ENCODE measurements around the gene GRIN2C.

Gene GRIN2C

GRCh38 chr17:74797824-74798223 lies 61.9 kb downstream of the GRIN2C start:
- H3K79me2 ChIP-seq (ENCODE audit: insufficient read depth, low read length), result no peaks in the 10 kb centered on the region
- no peaks in the 10 kb centered on the region for H3F3A ChIP-seq (ENCODE audit: low read depth)
- H3K9me3 ChIP-seq (ENCODE audit: insufficient read depth, low read depth, low read length), result no peaks in the 10 kb centered on the region
- H3K4me3 ChIP-seq (ENCODE audit: low read length, poor library complexity, severe bottlenecking), result no peak overlapping the region
- no peak overlapping the region for H3K9ac ChIP-seq (ENCODE audit: low read depth, low read length, poor library complexity, severe bottlenecking)
- H4K20me1 ChIP-seq (ENCODE audit: insufficient read depth, low read length, poor library complexity, severe bottlenecking), result no peaks in the 10 kb centered on the region
- peaks cover 9% of the 10 kb centered on the region for H3K4me1 ChIP-seq (ENCODE audit: insufficient read depth, low read length, poor library complexity, severe bottlenecking)
- TF ChIP-seq CTCF (conservative IDR thresholded peaks at IDR 0.05; ENCODE audit: low read length) (no peak), EZH2phosphoT487 (IDR thresholded peaks at IDR 0.05; ENCODE audit: borderline replicate concordance) (no peak)
- H3K36me3 ChIP-seq (ENCODE audit: insufficient read depth, low read length), result peaks cover 34% of the 10 kb centered on the region; the same call in 1 of the 2 replicates
- no peaks in the 10 kb centered on the region for H3K27me3 ChIP-seq (ENCODE audit: insufficient read depth, low read length, poor library complexity, severe bottlenecking)
- no peaks in the 10 kb centered on the region for H3K9me2 ChIP-seq (replicated peaks; ENCODE audit: low read depth, low read length)
- H3K4me2 ChIP-seq (ENCODE audit: low read depth, low read length, poor library complexity, severe bottlenecking), result no peak overlapping the region
- no peak overlapping the region for H2AFZ ChIP-seq (ENCODE audit: low read length)

- no peaks in the 10 kb centered on the region for H3F3A ChIP-seq (ENCODE audit: low read depth)
- H3K9ac ChIP-seq (ENCODE audit: low read depth, low read length, poor library complexity, severe bottlenecking), result no peak overlapping the region
- H3K9me3 ChIP-seq (ENCODE audit: insufficient read depth, low read depth, low read length), result no peaks in the 10 kb centered on the region
- H3K27me3 ChIP-seq (ENCODE audit: insufficient read depth, low read length, poor library complexity, severe bottlenecking), result no peaks in the 10 kb centered on the region
- H3K4me1 ChIP-seq (ENCODE audit: insufficient read depth, low read length, poor library complexity, severe bottlenecking), result peaks cover 9% of the 10 kb centered on the region
- TF ChIP-seq EZH2phosphoT487 (IDR thresholded peaks at IDR 0.05; ENCODE audit: borderline replicate concordance), result no peak
- no peak for TF ChIP-seq CTCF (conservative IDR thresholded peaks at IDR 0.05; ENCODE audit: low read length)
- no peaks in the 10 kb centered on the region for H3K9me2 ChIP-seq (replicated peaks; ENCODE audit: low read depth, low read length)
- no peaks in the 10 kb centered on the region for H4K20me1 ChIP-seq (ENCODE audit: insufficient read depth, low read length, poor library complexity, severe bottlenecking)
- peaks cover 37% of the 10 kb centered on the region; the same call in 1 of the 2 replicates for H3K36me3 ChIP-seq (ENCODE audit: insufficient read depth, low read length)
- no peak overlapping the region for H3K4me3 ChIP-seq (ENCODE audit: low read length, poor library complexity, severe bottlenecking)
- peak overlapping the region; percentile 24 for H3K4me2 ChIP-seq (ENCODE audit: low read depth, low read length, poor library complexity, severe bottlenecking)
- H2AFZ ChIP-seq (ENCODE audit: low read length), result no peak overlapping the region
- H3K79me2 ChIP-seq (ENCODE audit: insufficient read depth, low read length), result no peaks in the 10 kb centered on the region
Observed at GRCh38 chr17:74796866-74797265, 62.8 kb downstream of the GRIN2C start.

- Histone ChIP-seq H2AFZ (ENCODE audit: low read length) (no peak overlapping the region), H3K27me3 (ENCODE audit: insufficient read depth, low read length, poor library complexity, severe bottlenecking) (no peaks in the 10 kb centered on the region), H3K79me2 (ENCODE audit: insufficient read depth, low read length) (no peaks in the 10 kb centered on the region), H3K36me3 (ENCODE audit: insufficient read depth, low read length) (peaks cover 37% of the 10 kb centered on the region; the same call in 1 of the 2 replicates), H3F3A (ENCODE audit: low read depth) (no peaks in the 10 kb centered on the region), H3K4me3 (ENCODE audit: low read length, poor library complexity, severe bottlenecking) (no peak overlapping the region), H3K9me2 (replicated peaks; ENCODE audit: low read depth, low read length) (no peaks in the 10 kb centered on the region), H3K9ac (ENCODE audit: low read depth, low read length, poor library complexity, severe bottlenecking) (no peak overlapping the region), H3K9me3 (ENCODE audit: insufficient read depth, low read depth, low read length) (no peaks in the 10 kb centered on the region), H3K4me1 (ENCODE audit: insufficient read depth, low read length, poor library complexity, severe bottlenecking) (peaks cover 10% of the 10 kb centered on the region), H4K20me1 (ENCODE audit: insufficient read depth, low read length, poor library complexity, severe bottlenecking) (no peaks in the 10 kb centered on the region), H3K4me2 (ENCODE audit: low read depth, low read length, poor library complexity, severe bottlenecking) (no peak overlapping the region)
- TF ChIP-seq CTCF (conservative IDR thresholded peaks at IDR 0.05; ENCODE audit: low read length), result no peak
- no peak for TF ChIP-seq EZH2phosphoT487 (IDR thresholded peaks at IDR 0.05; ENCODE audit: borderline replicate concordance)
Observed at GRCh38 chr17:74796211-74796610, 63.5 kb downstream of the GRIN2C start.

Data from Loucy (cell line).